ENCODE data around the gene LRMDA. TPM values are rescaled to one million over a fixed set of nuclear protein-coding genes. Genes with fewer than 3 reads are reported as not detected.

Gene LRMDA
- total RNA-seq, 1 donor from 2014 or later, result 5.2 TPM

- H3K79me2 ChIP-seq (ENCODE audit: low read depth), result no peaks in the 10 kb centered on the region
- no peak for DNase-seq (ENCODE audit: low spot score)
- Mint-ChIP-seq H3K27me3 (ENCODE audit: insufficient read depth, low read depth) (peaks cover 5% of the 10 kb centered on the region), H3K36me3 (no peaks in the 10 kb centered on the region), H3K9me3 (no peaks in the 10 kb centered on the region), H3K4me3 (peak overlapping the region; percentile 9), H3K4me1 (peaks cover 87% of the 10 kb centered on the region), H3K27ac (peak overlapping the region; percentile 29)
- no peak overlapping the region for H3K27ac ChIP-seq
- no peaks in the 10 kb centered on the region for H3K27me3 ChIP-seq
- no peak overlapping the region for H3K4me2 ChIP-seq
- peaks cover 4% of the 10 kb centered on the region for H3F3A ChIP-seq (ENCODE audit: low read depth)
- H3K4me3 ChIP-seq, result no peak overlapping the region
- H3K9me3 ChIP-seq (ENCODE audit: low read depth), result no peaks in the 10 kb centered on the region
- H3K9ac ChIP-seq, result no peak overlapping the region
- H2AFZ ChIP-seq (replicated peaks), result no peak overlapping the region
- H3K36me3 ChIP-seq, result no peaks in the 10 kb centered on the region
- no peaks in the 10 kb centered on the region for H4K20me1 ChIP-seq (ENCODE audit: low read depth)
- TF ChIP-seq CTCF (IDR thresholded peaks at IDR 0.05) (no peak), EZH2 (IDR thresholded peaks at IDR 0.05) (no peak), EZH2phosphoT487 (IDR thresholded peaks at IDR 0.05) (no peak)
- peaks cover 28% of the 10 kb centered on the region for H3K4me1 ChIP-seq
Observed at GRCh38 chr10:76433161-76434005, 1002.0 kb downstream of the LRMDA start.

- no peaks in the 10 kb centered on the region for H3K79me2 ChIP-seq (ENCODE audit: low read depth)
- Mint-ChIP-seq H3K27ac (no peak overlapping the region), H3K36me3 (no peaks in the 10 kb centered on the region), H3K9me3 (peaks cover 5% of the 10 kb centered on the region), H3K27me3 (ENCODE audit: insufficient read depth, low read depth) (peaks cover 5% of the 10 kb centered on the region), H3K4me1 (peaks cover 72% of the 10 kb centered on the region), H3K4me3 (no peak overlapping the region)
- H3F3A ChIP-seq (ENCODE audit: low read depth), result no peaks in the 10 kb centered on the region
- H3K27me3 ChIP-seq, result no peaks in the 10 kb centered on the region
- H3K4me1 ChIP-seq, result peaks cover 17% of the 10 kb centered on the region
- TF ChIP-seq EZH2phosphoT487 (IDR thresholded peaks at IDR 0.05), result no peak
- TF ChIP-seq CTCF (IDR thresholded peaks at IDR 0.05), result no peak
- TF ChIP-seq EZH2 (IDR thresholded peaks at IDR 0.05), result no peak
- H3K36me3 ChIP-seq, result no peaks in the 10 kb centered on the region
- no peak overlapping the region for H2AFZ ChIP-seq (replicated peaks)
- no peak overlapping the region for H3K4me3 ChIP-seq
- no peaks in the 10 kb centered on the region for H3K9me3 ChIP-seq (ENCODE audit: low read depth)
- no peak for DNase-seq (ENCODE audit: low spot score)
- H3K27ac ChIP-seq, result no peak overlapping the region
- no peak overlapping the region for H3K9ac ChIP-seq
- no peak overlapping the region for H3K4me2 ChIP-seq
- H4K20me1 ChIP-seq (ENCODE audit: low read depth), result no peaks in the 10 kb centered on the region
Observed at GRCh38 chr10:76435157-76435556, 1003.7 kb downstream of the LRMDA start.

- peaks cover 59% of the 10 kb centered on the region for H3K4me1 Mint-ChIP-seq
- peaks cover 12% of the 10 kb centered on the region for H3K4me1 ChIP-seq
- H3K27ac ChIP-seq, result no peak overlapping the region
- H3K27ac Mint-ChIP-seq, result no peak overlapping the region
- no peaks in the 10 kb centered on the region for H3K36me3 ChIP-seq
- H3K27me3 Mint-ChIP-seq (ENCODE audit: insufficient read depth, low read depth), result peaks cover 5% of the 10 kb centered on the region
- no peaks in the 10 kb centered on the region for H3K36me3 Mint-ChIP-seq
- no peak for TF ChIP-seq EZH2 (IDR thresholded peaks at IDR 0.05)
- TF ChIP-seq EZH2phosphoT487 (IDR thresholded peaks at IDR 0.05), result no peak
- TF ChIP-seq CTCF (IDR thresholded peaks at IDR 0.05), result no peak
- no peaks in the 10 kb centered on the region for H3K9me3 ChIP-seq (ENCODE audit: low read depth)
- no peak overlapping the region for H3K4me3 ChIP-seq
- H2AFZ ChIP-seq (replicated peaks), result no peak overlapping the region
- H3F3A ChIP-seq (ENCODE audit: low read depth), result no peaks in the 10 kb centered on the region
- no peak overlapping the region for H3K4me3 Mint-ChIP-seq
- DNase-seq (ENCODE audit: low spot score), result no peak
- H3K27me3 ChIP-seq, result no peaks in the 10 kb centered on the region
- no peaks in the 10 kb centered on the region for H3K79me2 ChIP-seq (ENCODE audit: low read depth)
- no peak overlapping the region for H3K4me2 ChIP-seq
- H3K9ac ChIP-seq, result no peak overlapping the region
- peaks cover 5% of the 10 kb centered on the region for H3K9me3 Mint-ChIP-seq
- H4K20me1 ChIP-seq (ENCODE audit: low read depth), result no peaks in the 10 kb centered on the region
Observed at GRCh38 chr10:76436401-76436811, 1005.0 kb downstream of the LRMDA start.

Data from neural progenitor cell (in vitro differentiated cells).